GM13976 (cell line): ENCODE results near the gene RASA3.

ENCODE experiments used
- DNase-seq: peaks from one replicate; pipeline ENCODE4 v3.0.0; 2012; ENCODE audit warnings: low spot score
- in situ Hi-C: fragments of 300-500 bp; cut with MboI; formaldehyde crosslinking; loops from one replicate; pipeline ENCODE4 v1.12.0; 2022; ENCODE audit warnings: low sequenced_read_pairs, mixed read lengths, inconsistent platforms; ENCODE audit not compliant: unreplicated experiment
- TF ChIP-seq, protein P1 (sequence below): IDR thresholded peaks from 2 replicates; pipeline ENCODE4 v1.5.1; 2012; ENCODE audit warnings: borderline replicate concordance, mild to moderate bottlenecking; ENCODE audit not compliant: insufficient read depth; ENCODE audit errors: extremely low read depth, missing control alignments, control extremely low read depth

RASA3 gene

GRCh38 chr13:114145722-114146121 lies 13.3 kb upstream of the RASA3 start:
- in situ Hi-C loops = no loop called here
- no peak for DNase-seq
- TF ChIP-seq, protein P1, sequence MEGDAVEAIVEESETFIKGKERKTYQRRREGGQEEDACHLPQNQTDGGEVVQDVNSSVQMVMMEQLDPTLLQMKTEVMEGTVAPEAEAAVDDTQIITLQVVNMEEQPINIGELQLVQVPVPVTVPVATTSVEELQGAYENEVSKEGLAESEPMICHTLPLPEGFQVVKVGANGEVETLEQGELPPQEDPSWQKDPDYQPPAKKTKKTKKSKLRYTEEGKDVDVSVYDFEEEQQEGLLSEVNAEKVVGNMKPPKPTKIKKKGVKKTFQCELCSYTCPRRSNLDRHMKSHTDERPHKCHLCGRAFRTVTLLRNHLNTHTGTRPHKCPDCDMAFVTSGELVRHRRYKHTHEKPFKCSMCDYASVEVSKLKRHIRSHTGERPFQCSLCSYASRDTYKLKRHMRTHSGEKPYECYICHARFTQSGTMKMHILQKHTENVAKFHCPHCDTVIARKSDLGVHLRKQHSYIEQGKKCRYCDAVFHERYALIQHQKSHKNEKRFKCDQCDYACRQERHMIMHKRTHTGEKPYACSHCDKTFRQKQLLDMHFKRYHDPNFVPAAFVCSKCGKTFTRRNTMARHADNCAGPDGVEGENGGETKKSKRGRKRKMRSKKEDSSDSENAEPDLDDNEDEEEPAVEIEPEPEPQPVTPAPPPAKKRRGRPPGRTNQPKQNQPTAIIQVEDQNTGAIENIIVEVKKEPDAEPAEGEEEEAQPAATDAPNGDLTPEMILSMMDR = no peak

GRCh38 chr13:114145256-114145655 lies 12.8 kb upstream of the RASA3 start:
- TF ChIP-seq, protein P1 = no peak
- DNase-seq = no peak
- in situ Hi-C loops = no loop called here

DNA sequence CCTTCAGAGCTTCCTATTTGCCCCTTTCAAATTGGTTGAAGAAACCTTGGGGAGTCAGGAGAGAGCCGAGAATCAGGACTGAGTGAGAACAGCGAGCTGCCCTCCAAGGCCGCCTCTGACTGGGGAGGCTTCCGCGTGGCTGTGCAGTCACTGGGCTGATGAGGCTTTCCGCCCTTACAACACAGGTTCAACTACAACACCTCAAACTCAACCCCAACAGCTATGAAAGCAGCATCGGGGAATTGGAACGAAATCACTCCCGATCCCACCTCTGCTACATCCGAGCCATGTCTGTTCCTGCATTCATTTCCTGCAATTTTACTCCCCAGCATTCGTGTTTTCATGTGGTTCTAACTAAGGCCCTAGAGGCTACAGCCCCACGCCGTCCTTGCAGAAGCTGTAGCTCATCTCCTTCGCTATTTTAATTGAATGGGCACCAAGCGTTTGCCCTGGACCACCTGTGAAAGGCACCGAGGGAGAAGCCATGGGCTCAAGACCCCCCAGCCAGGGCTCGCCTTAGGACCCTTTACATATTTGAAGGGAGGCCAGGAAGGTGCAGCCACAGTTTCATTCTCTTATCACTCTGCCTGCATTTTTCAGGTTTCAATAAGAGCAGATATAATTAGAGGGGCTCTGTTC lies 12.3 kb upstream of the RASA3 start:
- no peak for DNase-seq
- in situ Hi-C loops = no loop called here
- TF ChIP-seq, protein P1 = no peak

DNA sequence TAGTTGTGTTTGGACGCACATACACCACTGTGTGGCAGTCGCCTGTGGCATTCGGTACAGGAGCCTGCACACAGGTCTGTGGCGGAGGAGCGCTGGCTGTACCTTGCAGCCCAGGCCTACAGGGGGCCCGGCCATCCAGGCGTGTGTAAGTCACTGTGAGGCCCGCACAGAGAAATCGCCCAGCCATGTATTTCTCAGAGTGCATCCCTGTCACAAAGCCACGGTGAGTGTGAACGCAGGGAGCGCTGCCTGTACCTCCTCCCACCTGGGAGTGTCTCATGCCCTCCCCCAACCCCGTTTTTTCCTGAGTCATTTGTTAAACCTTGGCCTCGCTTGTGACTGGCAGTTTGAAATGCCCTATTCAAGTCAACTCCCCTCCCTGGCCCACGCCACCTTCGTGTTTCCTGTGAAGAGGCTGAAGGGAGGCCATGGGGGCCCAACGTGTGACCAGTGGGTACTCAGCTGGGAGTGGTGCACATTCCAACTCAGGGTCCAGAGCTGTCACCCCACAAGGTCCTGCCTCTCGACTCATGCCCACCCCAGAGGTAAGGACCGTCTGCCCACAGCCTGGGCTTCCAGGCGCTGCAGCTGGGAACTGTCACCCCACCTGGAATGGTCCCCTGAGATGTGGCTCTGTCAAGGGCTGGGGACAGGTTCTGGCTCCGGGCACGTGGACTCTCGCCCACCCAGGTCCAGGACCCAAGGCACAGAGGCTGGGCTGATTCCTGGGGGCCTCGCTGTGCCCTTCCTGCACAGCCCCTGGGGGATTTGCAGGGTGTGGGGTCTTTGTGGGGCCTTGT lies 11.6 kb upstream of the RASA3 start:
- TF ChIP-seq, protein P1 = no peak
- peak; percentile 71 for DNase-seq
- in situ Hi-C loops = no loop called here

- DNase-seq = no peak
- in situ Hi-C loops = no loop called here
- TF ChIP-seq, protein P1 = no peak
Measured at GRCh38 chr13:114142640-114143490, 10.4 kb upstream of the RASA3 start.

GRCh38 chr13:114142137-114142550 lies 9.7 kb upstream of the RASA3 start:
- DNase-seq = no peak
- in situ Hi-C loops = no loop called here
- TF ChIP-seq, protein P1 = no peak
